K562 (cell line): ENCODE measurements around the gene RABL2A. TPM values are rescaled to one million over a fixed set of nuclear protein-coding genes. Genes with fewer than 3 reads are reported as not detected.
"Not testable (repeated sequence)": the region's sequence is repeated elsewhere in the genome, so short reads cannot be mapped to it uniquely, and the experiment has no call there.

Source experiments
- ATAC-seq: fragments of 200-7000 bp; cut with Tn5 transposase; 3 replicates; pipeline ENCODE4 v1.9.1; 2020; ENCODE audit warnings: moderate library complexity
- BruUV-seq: library from RNA; stranded (reverse); fragments of 400-500 nt; replicated peaks from 2 replicates; lab custom pipeline; 2021; lab: Mats Ljungman, UMichigan
- CTCF ChIA-PET: fragments of 300-600 bp; formaldehyde crosslinking; extraction: SDS; loops from one replicate; lab custom pipeline; 2021; ENCODE audit warnings: low intra/inter-chr PET ratio; lab: Yijun Ruan, JAX
- POLR2A ChIA-PET: fragments of 300-600, 350-650 bp; sonication (Branson Sonifier 250); formaldehyde crosslinking; extraction: SDS; loops from one replicate; lab custom pipeline; 2021; ENCODE audit warnings: antibody characterized with exemption, inconsistent platforms; lab: Yijun Ruan, JAX
- DNase-seq, 4 experiments: peaks; one replicate each; pipeline versions ENCODE4 v3.0.0 to v3.0.0-alpha.2; 2011 to 2018; ENCODE audit warnings: low spot score in 3 of 4, mixed read lengths in 3 of 4; ENCODE audit errors: extremely low read depth in 1 of 4
- FAIRE-seq: peaks from 2 replicates; lab custom pipeline; 2011; peaks lifted over from hg19 to GRCh38; lab: Jason Lieb, UNC
- H2AFZ ChIP-seq: 2 replicates; pipeline ENCODE4 v1.6.0; 2011; ENCODE audit warnings: low read depth, low read length, control low read depth, inconsistent platforms
- H3K27ac ChIP-seq: fragments of 200-600 bp; 3 replicates; pipeline ENCODE4 v1.8.0; 2011; ENCODE audit warnings: low read depth, mild to moderate bottlenecking, control low read depth, inconsistent platforms, low read length, moderate library complexity, mixed read lengths; ENCODE audit errors: extremely low read depth
- H3K27me3 ChIP-seq, 2 experiments: fragments of 300-600 bp in 1 of 2; 2 replicates in 1 of 2; 3 replicates in 1 of 2; pipeline versions ENCODE4 v1.6.0 to v1.8.0; 2011; ENCODE audit warnings: inconsistent platforms in 2 of 2, low read length in 2 of 2, mild to moderate bottlenecking in 1 of 2, mixed read lengths in 1 of 2, moderate library complexity in 1 of 2; ENCODE audit not compliant: control insufficient read depth in 2 of 2, insufficient read depth in 2 of 2
- H3K36me3 ChIP-seq: fragments of 300-600 bp; 3 replicates; pipeline ENCODE4 v1.8.0; 2011; ENCODE audit warnings: mild to moderate bottlenecking, low read length, inconsistent platforms; ENCODE audit not compliant: control insufficient read depth, insufficient read depth
- H3K4me1 ChIP-seq, 2 experiments: fragments of 200-600 bp in 1 of 2; replicated peaks in 1 of 2; 2 replicates in 1 of 2; 3 replicates in 1 of 2; pipeline versions ENCODE4 v1.5.1 to v1.8.0; 2011; ENCODE audit warnings: inconsistent platforms in 2 of 2, low read length in 2 of 2, mild to moderate bottlenecking in 1 of 2, mixed read lengths in 1 of 2, moderate library complexity in 1 of 2; ENCODE audit not compliant: control insufficient read depth in 2 of 2, insufficient read depth in 2 of 2
- H3K4me2 ChIP-seq: 2 replicates; pipeline ENCODE4 v1.6.1; 2011; ENCODE audit warnings: low read length, control low read depth, inconsistent platforms, mixed read lengths; ENCODE audit not compliant: insufficient read depth
- H3K4me3 ChIP-seq: fragments of 200-600 bp; sonication (generic), shearing (Covaris generic); 2 replicates; pipeline ENCODE4 v1.5.1; 2016; ENCODE audit warnings: control low read depth, inconsistent platforms
- H3K79me2 ChIP-seq: fragments of 200-600 bp; 3 replicates; pipeline ENCODE4 v1.8.0; 2011; ENCODE audit warnings: low read length, inconsistent platforms; ENCODE audit not compliant: control insufficient read depth, insufficient read depth
- H3K9ac ChIP-seq, 2 experiments: 2 replicates each; pipeline versions ENCODE4 v1.6.0 to v1.6.1; 2011; ENCODE audit warnings: low read depth in 2 of 2, low read length in 2 of 2, control low read depth in 1 of 2, inconsistent platforms in 1 of 2, mild to moderate bottlenecking in 1 of 2, mixed read lengths in 1 of 2; ENCODE audit not compliant: insufficient read depth in 1 of 2
- H3K9me1 ChIP-seq: one replicate; pipeline ENCODE4 v1.6.0; 2011; ENCODE audit warnings: inconsistent platforms, mild to moderate bottlenecking, low read length, moderate library complexity; ENCODE audit not compliant: control insufficient read depth, insufficient read depth
- H3K9me3 ChIP-seq: replicated peaks from 2 replicates; pipeline ENCODE4 v1.5.1; 2011; ENCODE audit warnings: low read depth, low read length, inconsistent platforms; ENCODE audit not compliant: control insufficient read depth, insufficient read depth
- H4K20me1 ChIP-seq: replicated peaks from 2 replicates; pipeline ENCODE4 v1.6.1; 2011; ENCODE audit warnings: low read length, inconsistent platforms, mixed read lengths; ENCODE audit not compliant: control insufficient read depth, insufficient read depth
- CTCF ChIP-seq, 3 experiments: IDR thresholded peaks in 2 of 3; conservative IDR thresholded peaks in 1 of 3; 2 replicates each; pipeline ENCODE4 v1.5.1; 2011 to 2012; ENCODE audit warnings: low read length in 3 of 3, mild to moderate bottlenecking in 3 of 3, control low read depth in 2 of 3, improper control_type of control experiment in 1 of 3, inconsistent platforms in 1 of 3, low read depth in 1 of 3, mixed read lengths in 1 of 3, moderate library complexity in 1 of 3; ENCODE audit not compliant: insufficient read depth in 2 of 3
- NFE2 ChIP-seq: IDR thresholded peaks from 2 replicates; pipeline ENCODE4 v1.6.1; 2014; ENCODE audit warnings: antibody characterized with exemption, low read depth
- NFIC ChIP-seq: fragments of 450-650 bp; IDR thresholded peaks from 2 replicates; pipeline ENCODE4 v1.6.1; 2017; ENCODE audit warnings: mild to moderate bottlenecking, inconsistent platforms
- POLR2G ChIP-seq: fragments of 200-400 bp; formaldehyde crosslinking; IDR thresholded peaks from 2 replicates; pipeline ENCODE4 v1.6.1; 2017; ENCODE audit warnings: low read depth, mild to moderate bottlenecking, antibody characterized with exemption, low read length, moderate library complexity
- RAD21 ChIP-seq, 2 experiments: fragments of 250-450 bp in 1 of 2; fragments of 450-650 bp in 1 of 2; sonication (Bioruptor Pico) in 1 of 2; formaldehyde crosslinking in 1 of 2; IDR thresholded peaks in 1 of 2; conservative IDR thresholded peaks in 1 of 2; 2 replicates each; pipeline versions ENCODE4 v1.4.0 to v1.8.0; 2020 to 2022; ENCODE audit warnings: mild to moderate bottlenecking in 2 of 2, moderate library complexity in 1 of 2
- RBFOX2 ChIP-seq: fragments of 200-400 bp; formaldehyde crosslinking; IDR thresholded peaks from 2 replicates; pipeline ENCODE4 v1.6.1; 2017; ENCODE audit warnings: low read depth, mild to moderate bottlenecking, low read length, moderate library complexity
- WGBS: fragments of 100-300 bp; shearing (Covaris generic); methylation state at CpG from one replicate; pipeline ENCODE4 v1.1.6; 2016; ENCODE audit warnings: low coverage, mixed read lengths; ENCODE audit not compliant: insufficient coverage; ENCODE audit errors: missing lambda C conversion rate; 5-methylcytosine and 5-hydroxymethylcytosine counted together
- in situ Hi-C: fragments of 300-500 bp; cut with MboI; formaldehyde crosslinking; loops from 4 replicates; pipeline ENCODE4 v1.15.0; 2018; ENCODE audit warnings: inconsistent platforms, mixed read lengths
- intact Hi-C: fragments of 100-400 bp; cut with micrococcal nuclease; formaldehyde crosslinking; loops from 2 replicates; pipeline ENCODE4 v1.14.2; 2022
- polyA plus RNA-seq, 8 experiments: library from polyadenylated mRNA; depleted of rRNA in 4 of 8; stranded (reverse) in 5 of 8; unstranded in 3 of 8; fragments of >200 nt; fragmentation: Nextera tagmentation in 2 of 8; fragmentation: Illumina TruSeq in 1 of 8; extraction: Ambion mirVana in 2 of 8; extraction: Trizol in 1 of 8; gene quantifications; 2 replicates each; pipeline versions ENCODE4 v1.2.1 to v1.2.3, GENCODE V29; 2011 to 2014; ENCODE audit warnings: inconsistent platforms in 1 of 8, missing spikeins in 1 of 8
- total RNA-seq, 7 experiments: library from RNA; depleted of rRNA in 6 of 7; stranded (reverse); fragments of >200 nt in 6 of 7; fragmentation: Illumina TruSeq in 2 of 7; extraction: Trizol in 2 of 7; gene quantifications; 2 replicates each; pipeline versions ENCODE4 v1.2.1 to v1.2.3, GENCODE V29; 2011 to 2021; ENCODE audit warnings: low replicate concordance in 1 of 7
- TF ChIP-seq, protein P1 (sequence below): sonication (generic); formaldehyde crosslinking; IDR thresholded peaks from 2 replicates; pipeline ENCODE4 v1.8.1; 2023; ENCODE audit warnings: mild to moderate bottlenecking, missing genetic modification reagents

The RABL2A gene
- total and polyA plus RNA-seq, 9 of the 15 experiments (the other 6 are each of a cell fraction or from before 2014, with no cell fraction given), result 0.27 to 5.8 (median 3.2) TPM

DNA sequence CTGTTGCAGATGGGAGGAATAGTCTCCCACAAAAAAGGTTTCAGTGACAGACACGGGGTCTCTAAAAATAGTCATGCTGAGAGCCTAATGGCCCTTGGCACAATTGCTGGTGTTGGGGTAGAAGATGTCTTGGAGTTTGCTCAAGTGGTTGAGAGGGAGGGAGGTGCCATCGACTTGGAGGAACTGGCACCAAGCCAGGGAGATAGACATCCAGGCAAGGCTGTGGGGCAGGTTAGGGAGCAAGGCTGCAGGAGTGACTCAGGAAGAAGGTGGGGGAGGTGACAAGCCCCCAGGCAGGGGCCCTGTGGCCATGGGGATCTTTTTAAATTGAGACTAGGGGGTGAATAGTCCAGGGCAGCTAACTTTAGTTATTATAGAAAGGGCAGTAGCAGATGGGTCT, 27.9 kb upstream of the RABL2A start:
- CTCF ChIA-PET, DNase-seq: not testable (repeated sequence)

GRCh38 chr2:113602040-113602769, 24.9 kb upstream of the RABL2A start:
- H3K36me3 ChIP-seq, BruUV-seq, H3K9ac ChIP-seq, H4K20me1 ChIP-seq, H3K27ac ChIP-seq, H3K9me1 ChIP-seq, H3K9me3 ChIP-seq, H3K79me2 ChIP-seq, intact Hi-C loops, FAIRE-seq, H3K4me2 ChIP-seq, in situ Hi-C loops, H3K27me3 ChIP-seq, H3K4me3 ChIP-seq, H3K4me1 ChIP-seq, POLR2A ChIA-PET, H2AFZ ChIP-seq, CTCF ChIA-PET: not testable (repeated sequence)
- ATAC-seq (peak; percentile 69), DNase-seq (peak in 3 of 4 experiments; percentile 8 to 62 (median 9))
- TF ChIP-seq CTCF (IDR thresholded peaks at IDR 0.05 in 2 of 3, conservative IDR thresholded peaks at IDR 0.05 in 1 of 3; ENCODE audit: insufficient read depth in 2 of 3, low read depth in 1 of 3, low read length in 3 of 3) (peak in 2 of 3 experiments; percentile 38 to 75; a peak in 5 of 6 replicates), RAD21 (CRISPR knock-in tag; conservative IDR thresholded peaks at IDR 0.05 in 1 of 2, IDR thresholded peaks at IDR 0.05 in 1 of 2) (peak in 1 of 2 experiments; percentile 66; a peak in 2 of 4 replicates), RBFOX2 (peak; percentile 48; the same call in 1 of the 2 replicates), POLR2G (peak; percentile 33)
- TF ChIP-seq, protein P1, sequence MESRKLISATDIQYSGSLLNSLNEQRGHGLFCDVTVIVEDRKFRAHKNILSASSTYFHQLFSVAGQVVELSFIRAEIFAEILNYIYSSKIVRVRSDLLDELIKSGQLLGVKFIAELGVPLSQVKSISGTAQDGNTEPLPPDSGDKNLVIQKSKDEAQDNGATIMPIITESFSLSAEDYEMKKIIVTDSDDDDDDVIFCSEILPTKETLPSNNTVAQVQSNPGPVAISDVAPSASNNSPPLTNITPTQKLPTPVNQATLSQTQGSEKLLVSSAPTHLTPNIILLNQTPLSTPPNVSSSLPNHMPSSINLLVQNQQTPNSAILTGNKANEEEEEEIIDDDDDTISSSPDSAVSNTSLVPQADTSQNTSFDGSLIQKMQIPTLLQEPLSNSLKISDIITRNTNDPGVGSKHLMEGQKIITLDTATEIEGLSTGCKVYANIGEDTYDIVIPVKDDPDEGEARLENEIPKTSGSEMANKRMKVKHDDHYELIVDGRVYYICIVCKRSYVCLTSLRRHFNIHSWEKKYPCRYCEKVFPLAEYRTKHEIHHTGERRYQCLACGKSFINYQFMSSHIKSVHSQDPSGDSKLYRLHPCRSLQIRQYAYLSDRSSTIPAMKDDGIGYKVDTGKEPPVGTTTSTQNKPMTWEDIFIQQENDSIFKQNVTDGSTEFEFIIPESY, result peak; percentile 95
- WGBS, result 100% methylated on average over 1 of the region's 51 CpGs

More for the DNA sequence above, 27.9 kb upstream of the RABL2A start:
- H2AFZ ChIP-seq, intact Hi-C loops, BruUV-seq, H3K4me2 ChIP-seq, in situ Hi-C loops, H3K9me1 ChIP-seq, H3K36me3 ChIP-seq, H3K79me2 ChIP-seq, H3K9ac ChIP-seq, H3K27ac ChIP-seq, H3K4me3 ChIP-seq, H3K4me1 ChIP-seq, H3K9me3 ChIP-seq, H3K27me3 ChIP-seq, POLR2A ChIA-PET, ATAC-seq, FAIRE-seq, H4K20me1 ChIP-seq: not testable (repeated sequence)
- peak; percentile 83 for TF ChIP-seq NFIC
- TF ChIP-seq NFE2, result 0 out of 2 replicates have a peak, but pooled peaks have one; percentile 14
- WGBS, result 0% methylated on average over 1 of the region's 2 CpGs
